Mesodermal cell (in vitro differentiated cells): Measurements from ENCODE around the gene NANS.
"Not testable (repeated sequence)": the region's sequence is repeated elsewhere in the genome, so short reads cannot be mapped to it uniquely, and the experiment has no call there.

Source experiments
- H3K27ac ChIP-seq: 2 replicates; pipeline ENCODE4 v1.7.0; 2013; ENCODE audit warnings: mild to moderate bottlenecking, low read depth, low read length, moderate library complexity; ENCODE audit not compliant: severe bottlenecking
- H3K36me3 ChIP-seq: 2 replicates; pipeline ENCODE4 v1.7.1; 2013; ENCODE audit warnings: mild to moderate bottlenecking, low read length, moderate library complexity; ENCODE audit not compliant: control insufficient read depth, insufficient read depth
- H3K4me1 ChIP-seq: one replicate; pipeline ENCODE4 v1.7.1; 2013; ENCODE audit warnings: mild to moderate bottlenecking, low read length; ENCODE audit not compliant: insufficient read depth, control insufficient read depth, poor library complexity, severe bottlenecking
- H3K4me3 ChIP-seq: 2 replicates; pipeline ENCODE4 v1.7.0; 2013; ENCODE audit warnings: low read length, control low read depth, mild to moderate bottlenecking; ENCODE audit not compliant: insufficient read depth, poor library complexity, severe bottlenecking; ENCODE audit errors: extremely low read depth
- H3K9me3 ChIP-seq: 2 replicates; pipeline ENCODE4 v1.7.1; 2013; ENCODE audit warnings: mild to moderate bottlenecking, low read length, moderate library complexity; ENCODE audit not compliant: control insufficient read depth
- WGBS, 2 experiments: methylation state at CpG; one replicate each; pipeline ENCODE4 v1.1.5; 2013; ENCODE audit warnings: missing lambda C conversion rate in 2 of 2; ENCODE audit not compliant: insufficient coverage in 2 of 2; 5-methylcytosine and 5-hydroxymethylcytosine counted together

NANS gene

DNA sequence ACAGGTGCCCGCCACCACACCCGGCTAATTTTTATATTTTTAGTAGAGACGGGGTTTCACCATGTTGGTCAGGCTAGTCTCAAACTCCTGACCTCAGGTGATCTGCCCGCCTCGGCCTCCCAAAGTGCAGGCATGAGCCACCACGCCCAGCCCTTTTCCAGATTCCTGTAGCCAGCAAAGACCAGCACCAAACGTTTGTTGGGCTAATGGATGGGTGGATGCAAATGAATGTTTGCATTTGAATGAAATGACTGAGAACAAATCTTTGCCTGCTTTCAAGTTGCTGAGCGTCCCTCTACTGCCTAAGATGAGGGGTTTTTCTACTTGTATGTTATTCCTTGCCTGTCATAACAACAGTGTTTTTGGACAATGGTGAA lies 20.0 kb downstream of the NANS start:
- Histone ChIP-seq H3K4me1 (peaks cover 14% of the 10 kb centered on the region), H3K36me3 (peaks cover 42% of the 10 kb centered on the region)
- not testable (repeated sequence) for H3K9me3 ChIP-seq, H3K4me3 ChIP-seq, H3K27ac ChIP-seq
- WGBS, 2 experiments, result 64 to 74% methylated on average over 4 to 6 of the region's 8 CpGs

DNA sequence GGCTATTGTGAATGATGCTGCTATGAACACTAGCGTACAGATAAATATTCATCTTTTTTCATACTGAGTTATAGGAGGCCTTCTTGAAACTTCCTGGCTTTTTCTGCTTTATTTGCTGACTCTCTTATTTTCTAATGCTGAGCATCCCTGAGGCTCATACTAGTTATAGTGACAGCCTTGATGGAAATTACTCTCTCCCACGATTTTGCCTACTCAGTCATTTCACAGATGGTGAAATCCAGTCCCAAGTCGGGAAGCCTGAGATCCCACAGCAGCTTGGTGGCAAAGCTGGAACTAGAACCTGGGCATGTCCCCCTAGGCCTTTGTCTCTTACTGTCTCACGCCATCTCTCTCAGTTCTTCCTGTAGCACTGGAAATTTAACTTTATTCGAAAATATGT lies 22.4 kb downstream of the NANS start:
- 96 to 97% methylated on average over 3 of the region's 5 CpGs for WGBS, 2 experiments
- Histone ChIP-seq H3K4me1 (peaks cover 14% of the 10 kb centered on the region), H3K36me3 (peaks cover 62% of the 10 kb centered on the region), H3K4me3 (no peak overlapping the region), H3K27ac (no peak overlapping the region), H3K9me3 (no peaks in the 10 kb centered on the region)

DNA sequence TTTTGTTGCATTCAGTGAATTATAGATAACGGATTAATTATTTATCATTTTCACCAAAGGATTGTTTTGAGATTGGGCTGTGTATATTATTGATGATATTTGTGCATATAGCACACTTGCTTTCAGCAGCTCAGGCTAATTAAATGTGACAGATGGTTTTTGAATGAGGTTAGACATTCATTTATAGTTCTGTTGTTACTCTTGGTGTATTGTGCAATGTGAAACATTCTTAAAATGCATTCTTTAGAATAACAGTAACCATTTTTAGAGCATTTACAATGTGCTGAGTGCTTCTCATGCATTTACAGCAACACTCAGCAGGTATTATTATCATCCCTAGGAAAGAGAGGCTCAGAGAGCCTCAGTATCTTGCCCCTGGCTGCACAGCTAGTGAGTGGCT lies 23.8 kb downstream of the NANS start:
- Histone ChIP-seq H3K9me3 (no peaks in the 10 kb centered on the region), H3K36me3 (peaks cover 72% of the 10 kb centered on the region), H3K4me3 (no peak overlapping the region), H3K4me1 (peaks cover 8% of the 10 kb centered on the region), H3K27ac (no peak overlapping the region)
- WGBS, 2 experiments, result no CpG with 5 or more reads among the region's 1 CpG

DNA sequence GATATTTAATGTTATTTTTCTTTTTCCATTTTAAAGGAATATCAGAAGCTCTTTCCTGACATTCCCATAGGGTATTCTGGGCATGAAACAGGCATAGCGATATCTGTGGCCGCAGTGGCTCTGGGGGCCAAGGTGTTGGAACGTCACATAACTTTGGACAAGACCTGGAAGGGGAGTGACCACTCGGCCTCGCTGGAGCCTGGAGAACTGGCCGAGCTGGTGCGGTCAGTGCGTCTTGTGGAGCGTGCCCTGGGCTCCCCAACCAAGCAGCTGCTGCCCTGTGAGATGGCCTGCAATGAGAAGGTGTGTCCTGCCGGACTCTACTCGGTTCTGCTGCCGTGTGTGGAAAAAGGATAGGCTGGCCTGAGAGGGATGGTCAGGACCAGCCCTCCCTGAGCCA lies 24.2 kb downstream of the NANS start:
- 93 to 98% methylated on average over 11 to 12 of the region's 12 CpGs for WGBS, 2 experiments
- Histone ChIP-seq H3K27ac (peak overlapping the region; percentile 29), H3K4me3 (no peak overlapping the region), H3K36me3 (peaks cover 72% of the 10 kb centered on the region), H3K4me1 (peaks cover 8% of the 10 kb centered on the region), H3K9me3 (no peaks in the 10 kb centered on the region)

DNA sequence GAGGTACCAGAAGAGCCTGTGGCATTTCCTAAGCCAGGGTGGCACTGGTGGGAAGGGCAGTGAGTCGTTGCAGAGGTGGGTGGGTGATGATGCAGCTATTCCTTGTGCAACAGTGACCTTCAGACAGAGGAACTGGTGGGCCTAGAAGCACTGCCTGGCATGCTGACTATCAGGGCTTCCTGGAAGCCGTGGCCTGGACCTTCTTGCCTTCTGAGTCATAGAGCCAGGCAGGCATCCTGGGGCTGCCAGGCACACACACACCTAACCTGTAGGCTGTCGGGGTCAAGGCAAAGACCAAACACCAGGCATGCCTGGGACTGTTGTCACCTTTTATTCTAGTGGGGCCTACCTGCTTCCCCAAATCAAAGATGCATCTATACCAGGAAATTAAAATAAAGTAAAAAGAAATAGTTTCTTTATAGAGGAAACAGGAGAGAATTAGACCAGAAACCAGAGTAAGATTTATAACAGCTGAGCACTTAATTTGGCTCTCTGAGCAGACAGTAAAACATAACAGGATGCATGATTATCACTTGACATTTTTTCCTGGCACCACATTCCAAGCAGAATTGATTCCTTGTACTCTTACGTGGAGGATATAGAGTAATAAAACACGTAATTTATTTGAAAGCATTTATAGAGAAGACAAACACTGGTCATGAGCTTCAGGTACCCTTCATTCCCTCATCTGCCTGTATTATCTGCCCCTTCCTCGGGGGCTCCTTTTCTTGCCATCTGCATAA lies 25.1 kb downstream of the NANS start:
- Histone ChIP-seq H3K4me1 (peaks cover 5% of the 10 kb centered on the region), H3K36me3 (peaks cover 71% of the 10 kb centered on the region), H3K9me3 (no peaks in the 10 kb centered on the region), H3K4me3 (no peak overlapping the region), H3K27ac (peak overlapping the region; percentile 29)
- 93 to 100% methylated on average over 3 to 4 of the region's 6 CpGs for WGBS, 2 experiments

DNA sequence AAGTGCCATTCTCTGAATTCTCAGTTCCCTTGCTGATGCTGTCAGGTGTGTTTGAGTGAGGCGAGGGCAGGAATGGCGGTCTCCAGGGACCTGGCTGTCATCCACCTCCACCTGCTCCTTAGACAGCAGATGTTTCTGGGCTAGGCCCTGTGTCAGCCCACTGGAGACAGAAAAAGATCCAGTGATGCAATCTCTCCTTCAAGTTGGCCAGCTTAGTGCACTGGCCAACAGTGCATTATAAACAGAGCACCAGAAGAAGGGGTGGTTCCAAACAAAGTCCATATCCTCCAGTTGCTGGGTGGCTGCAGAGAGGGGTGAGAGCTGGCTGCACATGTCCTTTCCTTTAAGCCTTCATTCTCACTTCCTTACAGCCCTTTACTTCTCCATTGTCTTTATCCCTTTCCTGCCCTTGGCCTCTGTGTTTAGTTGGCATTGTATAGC lies 26.5 kb downstream of the NANS start:
- Histone ChIP-seq H3K4me1 (peaks cover 5% of the 10 kb centered on the region), H3K36me3 (peaks cover 57% of the 10 kb centered on the region), H3K27ac (no peak overlapping the region), H3K9me3 (no peaks in the 10 kb centered on the region), H3K4me3 (no peak overlapping the region)
- WGBS, 2 experiments, result 92% methylated on average over 2 of the region's 2 CpGs

DNA sequence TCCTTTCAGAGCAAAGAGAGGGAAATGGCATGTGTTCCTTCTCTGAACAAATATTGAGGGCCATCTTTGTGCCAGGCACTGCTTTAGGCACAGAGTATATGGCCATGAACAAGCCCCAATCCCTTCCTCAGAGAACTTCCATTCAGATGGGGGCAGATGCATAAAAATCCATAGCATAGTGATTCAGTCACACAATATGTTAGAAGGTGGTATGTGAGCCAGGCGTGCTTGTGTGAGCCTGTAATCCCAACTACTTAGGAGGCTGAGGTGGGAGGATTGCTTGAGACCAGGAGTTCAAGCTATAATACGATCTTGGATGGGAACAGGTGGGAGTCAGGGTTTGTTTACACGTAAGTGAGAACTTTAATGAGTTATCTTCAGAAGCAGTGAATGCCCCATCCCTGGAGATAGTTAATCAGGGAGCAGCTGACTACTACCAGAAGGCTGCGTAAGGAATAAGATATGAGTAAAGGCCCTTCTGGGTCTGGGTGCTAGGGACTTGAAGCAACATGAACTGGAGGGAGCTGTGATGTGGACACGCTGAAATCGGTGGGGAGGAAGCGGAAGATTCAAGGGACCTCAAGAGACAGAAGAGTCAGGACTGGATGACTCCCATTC lies 27.1 kb downstream of the NANS start:
- WGBS, 2 experiments, result 95 to 99% methylated on average over 4 of the region's 7 CpGs
- Histone ChIP-seq H3K9me3 (no peaks in the 10 kb centered on the region), H3K4me1 (peaks cover 5% of the 10 kb centered on the region), H3K36me3 (peaks cover 54% of the 10 kb centered on the region), H3K27ac (no peak overlapping the region), H3K4me3 (no peak overlapping the region)

DNA sequence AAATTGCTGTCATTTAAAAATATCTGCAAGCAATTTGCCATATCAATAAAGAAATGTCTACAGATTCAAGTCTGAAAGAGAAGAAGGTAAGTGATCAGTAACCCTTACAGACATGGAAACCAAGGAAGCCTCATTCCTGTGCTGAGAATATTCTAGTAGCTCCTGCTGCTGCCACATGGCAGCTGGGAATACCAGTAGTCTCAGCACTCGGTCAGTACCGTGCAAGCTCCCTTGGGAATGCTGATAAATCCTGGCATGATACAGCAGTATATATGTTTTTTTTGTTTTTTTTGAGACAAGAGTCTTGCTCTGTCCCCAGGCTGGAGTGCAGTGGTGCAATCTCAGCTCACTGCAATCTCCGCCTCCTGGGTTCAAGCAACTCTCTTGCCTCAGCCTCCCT lies 27.9 kb downstream of the NANS start:
- H3K36me3 ChIP-seq, result peaks cover 48% of the 10 kb centered on the region
- WGBS, 2 experiments, result 94 to 100% methylated on average over 3 of the region's 3 CpGs
- H3K9me3 ChIP-seq, result no peaks in the 10 kb centered on the region

DNA sequence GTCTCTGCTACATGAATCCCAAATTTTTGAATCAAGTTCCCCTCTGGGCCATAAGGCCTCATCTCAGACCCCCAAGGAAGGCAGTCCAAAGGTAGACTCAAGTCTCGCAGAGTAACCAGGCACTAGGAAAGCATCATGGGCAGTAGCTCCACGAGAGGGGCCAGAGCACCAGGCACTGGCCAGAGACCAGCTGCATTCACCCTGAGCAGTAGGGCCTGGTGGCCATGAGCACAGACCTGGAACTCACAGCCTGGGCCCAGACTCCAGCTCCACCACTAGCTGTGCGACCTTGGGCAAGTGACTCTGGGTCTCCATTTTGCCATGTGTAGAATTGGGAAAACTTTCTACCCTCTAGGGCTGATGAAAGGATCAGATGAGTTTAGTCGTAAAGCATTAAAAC lies 28.5 kb downstream of the NANS start:
- Histone ChIP-seq H3K4me1 (peaks cover 5% of the 10 kb centered on the region), H3K9me3 (no peaks in the 10 kb centered on the region), H3K4me3 (no peak overlapping the region), H3K27ac (no peak overlapping the region), H3K36me3 (peaks cover 43% of the 10 kb centered on the region)
- WGBS, 2 experiments, result 86 to 100% methylated on average over 2 to 3 of the region's 4 CpGs

More for the DNA sequence above, 27.9 kb downstream of the NANS start:
- Histone ChIP-seq H3K4me1 (peaks cover 5% of the 10 kb centered on the region), H3K4me3 (no peak overlapping the region), H3K27ac (no peak overlapping the region)

DNA sequence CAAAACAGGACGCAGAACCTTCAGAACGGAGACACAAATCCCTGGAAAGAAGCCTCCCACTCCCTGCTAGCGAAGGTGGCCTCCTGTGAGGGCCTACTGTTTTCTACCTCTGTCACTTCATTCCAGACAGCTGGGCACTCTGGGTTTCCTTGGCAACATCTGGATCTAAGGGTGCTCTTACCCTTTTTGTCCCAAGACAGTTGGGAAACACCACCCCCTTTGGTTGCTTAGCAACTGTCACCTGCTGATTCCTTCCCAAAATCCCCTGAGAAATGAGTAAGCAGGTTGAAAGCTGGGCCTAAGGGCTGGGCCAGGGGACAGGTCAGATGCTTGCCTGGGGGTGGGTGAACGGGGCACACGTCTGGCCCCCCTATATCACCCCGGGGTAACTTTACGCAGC lies 29.4 kb downstream of the NANS start:
- Histone ChIP-seq H3K27ac (no peak overlapping the region), H3K4me1 (peaks cover 4% of the 10 kb centered on the region), H3K4me3 (no peak overlapping the region), H3K36me3 (peaks cover 36% of the 10 kb centered on the region), H3K9me3 (no peaks in the 10 kb centered on the region)
- WGBS, 2 experiments, result 73 to 79% methylated on average over 5 to 7 of the region's 7 CpGs

DNA sequence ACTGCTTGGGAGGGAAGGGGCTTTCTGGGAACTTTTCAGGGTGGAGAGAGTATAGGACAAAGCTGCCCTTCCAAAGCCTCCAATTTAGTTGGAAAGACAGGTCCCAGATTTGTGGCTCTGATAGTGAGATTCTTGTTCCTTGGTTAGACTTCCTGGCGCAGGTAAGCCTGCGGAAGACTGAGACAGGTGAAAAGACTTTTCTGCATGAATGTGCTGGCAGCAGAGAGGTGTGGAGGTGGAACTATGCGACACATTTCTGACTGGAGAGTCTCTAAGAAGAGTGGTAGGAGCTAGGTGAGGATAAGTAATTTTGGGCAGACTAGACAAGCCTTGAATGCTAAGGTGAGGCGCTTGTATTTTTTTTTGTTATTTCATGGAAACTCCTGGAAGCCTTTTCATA lies 29.9 kb downstream of the NANS start:
- WGBS, 2 experiments, result 92 to 95% methylated on average over 4 of the region's 4 CpGs
- Histone ChIP-seq H3K4me1 (no peaks in the 10 kb centered on the region), H3K27ac (no peak overlapping the region), H3K4me3 (no peak overlapping the region), H3K9me3 (no peaks in the 10 kb centered on the region), H3K36me3 (peaks cover 30% of the 10 kb centered on the region)
